Cardiac atrium fibroblast (primary cell): Measurements from ENCODE around the gene EFNA3. TPM values are rescaled to one million over a fixed set of nuclear protein-coding genes. Genes with fewer than 3 reads are reported as not detected.

ENCODE experiments used
- total RNA-seq: library from RNA; depleted of rRNA; stranded (reverse); fragments of >200 nt; gene quantifications from 2 replicates; pipeline ENCODE4 v1.2.3, GENCODE V29; 2015

Gene EFNA3
- 0.90 and 2.8 TPM in 2 replicates for total RNA-seq

GRCh38 chr1:155078469-155079209 is at the start of gene EFNA3:
Gene EFNA3, plus strand, starts transcription at chr1:155078837. Its CDS starts 105 bp downstream, at chr1:155078942.

GRCh38 chr1:155033524-155033923 is 45.1 kb upstream of the EFNA3 start, which contains the start of the genes DCST1 and DCST2:
Gene DCST1, plus strand, starts transcription at chr1:155033824. Its CDS starts 213 bp downstream, at chr1:155034037.
Gene DCST2, minus strand, starts transcription at chr1:155033781. Its CDS starts 80 bp downstream, at chr1:155033701.

GRCh38 chr1:155050560-155051341 is 27.9 kb upstream of the EFNA3 start, which contains the start of gene ADAM15:
Gene ADAM15, plus strand, starts transcription at chr1:155051316. Its CDS starts 71 bp downstream, at chr1:155051387.

GRCh38 chr1:155063550-155064110 is 15.0 kb upstream of the EFNA3 start, which contains the start of gene EFNA4:
Gene EFNA4, plus strand, starts transcription at chr1:155063740. Its CDS starts 84 bp downstream, at chr1:155063824.

GRCh38 chr1:155127105-155127966 is 48.7 kb downstream of the EFNA3 start, which contains the start of gene EFNA1:
Gene EFNA1, plus strand, starts transcription at chr1:155127876. Its CDS starts 102 bp downstream, at chr1:155127978.

GRCh38 chr1:155135415-155136028 is 56.9 kb downstream of the EFNA3 start, which contains the start of gene SLC50A1:
Gene SLC50A1, plus strand, starts transcription at chr1:155135852. Its CDS starts 60 bp downstream, at chr1:155135912.

Other genes starting within 250 kb of the EFNA3 start
- under 0.01 and 0.16 TPM in 2 replicates for gene KCNN3, start 208.6 kb upstream of the EFNA3 start, total RNA-seq
- 6.3 and 11.2 TPM in 2 replicates for gene PMVK, start 142.1 kb upstream of the EFNA3 start, total RNA-seq
- 56.7 and 64.0 TPM in 2 replicates for gene PBXIP1, start 122.7 kb upstream of the EFNA3 start, total RNA-seq
- gene PYGO2, start 117.1 kb upstream of the EFNA3 start, total RNA-seq, result 7.8 and 10.7 TPM in 2 replicates
- gene SHC1, start 108.1 kb upstream of the EFNA3 start, total RNA-seq, result 311 and 372 TPM in 2 replicates
- 22.6 and 37.6 TPM in 2 replicates for gene CKS1B, start 104.2 kb upstream of the EFNA3 start, total RNA-seq
- gene FLAD1, start 95.5 kb upstream of the EFNA3 start, total RNA-seq, result 19.6 and 24.9 TPM in 2 replicates
- gene LENEP, start 85.3 kb upstream of the EFNA3 start, total RNA-seq, result not detected in 2 replicates
- gene ZBTB7B, start 76.0 kb upstream of the EFNA3 start, total RNA-seq, result 13.9 and 16.8 TPM in 2 replicates
- 0.18 TPM in 1 of 2 replicates, not detected in the other for gene DCST2, start 45.1 kb upstream of the EFNA3 start, total RNA-seq
- not detected in 2 replicates for gene DCST1, start 45.0 kb upstream of the EFNA3 start, total RNA-seq
- gene ADAM15, start 27.5 kb upstream of the EFNA3 start, total RNA-seq, result 125 and 162 TPM in 2 replicates
- 5.8 and 8.5 TPM in 2 replicates for gene EFNA4, start 15.1 kb upstream of the EFNA3 start, total RNA-seq
- 5.8 and 12.2 TPM in 2 replicates for gene EFNA1, start 49.0 kb downstream of the EFNA3 start, total RNA-seq
- gene SLC50A1, start 57.0 kb downstream of the EFNA3 start, total RNA-seq, result 36.6 and 43.5 TPM in 2 replicates
- 26.9 and 50.1 TPM in 2 replicates for gene DPM3, start 61.7 kb downstream of the EFNA3 start, total RNA-seq
- 139 and 169 TPM in 2 replicates for gene KRTCAP2, start 94.5 kb downstream of the EFNA3 start, total RNA-seq
- 0.97 and 1.1 TPM in 2 replicates for gene TRIM46, start 95.0 kb downstream of the EFNA3 start, total RNA-seq
- gene THBS3, start 129.1 kb downstream of the EFNA3 start, total RNA-seq, result 11.9 and 14.7 TPM in 2 replicates
- 46.0 and 73.2 TPM in 2 replicates for gene MTX1, start 129.9 kb downstream of the EFNA3 start, total RNA-seq
- 6.6 and 7.6 TPM in 2 replicates for gene ENTREP3, start 176.6 kb downstream of the EFNA3 start, total RNA-seq
- 67.5 and 116 TPM in 2 replicates for gene SCAMP3, start 183.5 kb downstream of the EFNA3 start, total RNA-seq
- 22.2 and 25.6 TPM in 2 replicates for gene CLK2, start 194.7 kb downstream of the EFNA3 start, total RNA-seq
- gene HCN3, start 198.6 kb downstream of the EFNA3 start, total RNA-seq, result under 0.01 and 0.90 TPM in 2 replicates
- not detected in 2 replicates for gene PKLR, start 222.6 kb downstream of the EFNA3 start, total RNA-seq
- gene FDPS, start 230.0 kb downstream of the EFNA3 start, total RNA-seq, result 160 and 262 TPM in 2 replicates
- 22.4 and 38.1 TPM in 2 replicates for gene RUSC1, start 242.1 kb downstream of the EFNA3 start, total RNA-seq